Measurements from ENCODE around the gene CFAP221.

GRCh38 chr2:119546447-119546767 lies 2.2 kb downstream of the CFAP221 start:
- TF ChIP-seq ZNF274 (IDR thresholded peaks at IDR 0.05; ENCODE audit: low read depth, low read length) (no peak), YY1 (IDR thresholded peaks at IDR 0.05; ENCODE audit: insufficient read depth, insufficient read length) (no peak), SUZ12 (IDR thresholded peaks at IDR 0.05; ENCODE audit: extremely low read depth, insufficient read depth, insufficient read length) (no peak)

Measured in NT2/D1 (cell line).